ENCODE data around the gene NTN1.

DNA sequence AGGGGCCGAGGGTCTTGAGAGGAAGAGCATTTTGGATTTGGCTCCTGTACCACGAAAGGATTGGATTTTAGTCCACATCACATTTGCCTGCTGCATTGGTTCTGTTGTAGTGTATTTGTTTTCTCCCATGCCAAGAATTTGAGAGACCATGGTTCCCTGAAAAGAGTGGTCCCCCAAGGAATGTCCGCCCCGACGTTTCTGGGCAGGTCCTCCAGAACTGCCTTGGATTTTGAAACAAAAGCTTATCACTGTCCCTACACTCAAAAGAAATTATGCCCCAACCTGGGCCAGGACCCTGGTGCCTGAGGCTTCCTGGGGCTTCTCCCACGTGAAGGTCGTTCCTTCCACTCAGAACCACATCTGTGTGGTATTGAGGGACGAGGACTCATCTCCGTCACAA is 10.8 kb downstream of the NTN1 start:
- TF ChIP-seq, protein P1, sequence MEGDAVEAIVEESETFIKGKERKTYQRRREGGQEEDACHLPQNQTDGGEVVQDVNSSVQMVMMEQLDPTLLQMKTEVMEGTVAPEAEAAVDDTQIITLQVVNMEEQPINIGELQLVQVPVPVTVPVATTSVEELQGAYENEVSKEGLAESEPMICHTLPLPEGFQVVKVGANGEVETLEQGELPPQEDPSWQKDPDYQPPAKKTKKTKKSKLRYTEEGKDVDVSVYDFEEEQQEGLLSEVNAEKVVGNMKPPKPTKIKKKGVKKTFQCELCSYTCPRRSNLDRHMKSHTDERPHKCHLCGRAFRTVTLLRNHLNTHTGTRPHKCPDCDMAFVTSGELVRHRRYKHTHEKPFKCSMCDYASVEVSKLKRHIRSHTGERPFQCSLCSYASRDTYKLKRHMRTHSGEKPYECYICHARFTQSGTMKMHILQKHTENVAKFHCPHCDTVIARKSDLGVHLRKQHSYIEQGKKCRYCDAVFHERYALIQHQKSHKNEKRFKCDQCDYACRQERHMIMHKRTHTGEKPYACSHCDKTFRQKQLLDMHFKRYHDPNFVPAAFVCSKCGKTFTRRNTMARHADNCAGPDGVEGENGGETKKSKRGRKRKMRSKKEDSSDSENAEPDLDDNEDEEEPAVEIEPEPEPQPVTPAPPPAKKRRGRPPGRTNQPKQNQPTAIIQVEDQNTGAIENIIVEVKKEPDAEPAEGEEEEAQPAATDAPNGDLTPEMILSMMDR (IDR thresholded peaks at IDR 0.05; ENCODE audit: low read depth, low read length), result no peak
- TF ChIP-seq EZH2phosphoT487 (IDR thresholded peaks at IDR 0.05; ENCODE audit: low read depth), result no peak

Measured in OCI-LY3 (cell line).